Measurements from ENCODE around the gene SOCS3.

DNA sequence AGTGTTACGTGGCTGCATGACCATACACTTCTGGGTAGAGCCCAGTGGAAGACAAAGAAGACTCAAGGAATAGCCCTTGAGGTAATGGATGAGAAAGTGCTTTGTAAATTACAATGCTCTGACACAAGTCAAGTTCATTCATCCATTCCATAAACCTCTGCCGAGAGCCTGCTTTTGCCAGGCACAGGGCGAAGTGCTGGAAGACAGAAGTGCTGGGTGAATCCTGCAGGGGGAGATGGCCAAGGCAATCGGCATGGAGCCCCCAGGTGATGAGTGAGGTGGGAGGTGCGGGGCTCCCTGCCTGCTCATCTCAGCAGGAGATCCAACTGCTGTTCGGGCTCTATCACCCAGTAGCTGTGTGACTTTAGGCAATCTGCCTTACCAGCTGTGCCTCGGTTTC is 2.8 kb upstream of the SOCS3 start:
- TF ChIP-seq, protein P1, sequence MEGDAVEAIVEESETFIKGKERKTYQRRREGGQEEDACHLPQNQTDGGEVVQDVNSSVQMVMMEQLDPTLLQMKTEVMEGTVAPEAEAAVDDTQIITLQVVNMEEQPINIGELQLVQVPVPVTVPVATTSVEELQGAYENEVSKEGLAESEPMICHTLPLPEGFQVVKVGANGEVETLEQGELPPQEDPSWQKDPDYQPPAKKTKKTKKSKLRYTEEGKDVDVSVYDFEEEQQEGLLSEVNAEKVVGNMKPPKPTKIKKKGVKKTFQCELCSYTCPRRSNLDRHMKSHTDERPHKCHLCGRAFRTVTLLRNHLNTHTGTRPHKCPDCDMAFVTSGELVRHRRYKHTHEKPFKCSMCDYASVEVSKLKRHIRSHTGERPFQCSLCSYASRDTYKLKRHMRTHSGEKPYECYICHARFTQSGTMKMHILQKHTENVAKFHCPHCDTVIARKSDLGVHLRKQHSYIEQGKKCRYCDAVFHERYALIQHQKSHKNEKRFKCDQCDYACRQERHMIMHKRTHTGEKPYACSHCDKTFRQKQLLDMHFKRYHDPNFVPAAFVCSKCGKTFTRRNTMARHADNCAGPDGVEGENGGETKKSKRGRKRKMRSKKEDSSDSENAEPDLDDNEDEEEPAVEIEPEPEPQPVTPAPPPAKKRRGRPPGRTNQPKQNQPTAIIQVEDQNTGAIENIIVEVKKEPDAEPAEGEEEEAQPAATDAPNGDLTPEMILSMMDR (IDR thresholded peaks at IDR 0.05), result no peak
- no peak for TF ChIP-seq POLR2A (IDR thresholded peaks at IDR 0.05)
